ENCODE results near the gene RPTOR.

RPTOR gene

GRCh38 chr17:80665792-80666191, 121.2 kb downstream of the RPTOR start:
- TF ChIP-seq CTCF (IDR thresholded peaks at IDR 0.05; ENCODE audit: borderline replicate concordance, control extremely low read depth, extremely low read depth, insufficient read depth, missing control alignments): no peak
- no peak for DNase-seq (ENCODE audit: low spot score)
- in situ Hi-C loops (cut with MboI; ENCODE audit: low sequenced_read_pairs, unreplicated experiment): no loop called here

GRCh38 chr17:80666867-80667266, 122.2 kb downstream of the RPTOR start:
- DNase-seq (ENCODE audit: low spot score): no peak
- in situ Hi-C loops (cut with MboI; ENCODE audit: low sequenced_read_pairs, unreplicated experiment): no loop called here
- TF ChIP-seq CTCF (IDR thresholded peaks at IDR 0.05; ENCODE audit: borderline replicate concordance, control extremely low read depth, extremely low read depth, insufficient read depth, missing control alignments): no peak

- in situ Hi-C loops (cut with MboI; ENCODE audit: low sequenced_read_pairs, unreplicated experiment): no loop called here
- DNase-seq (ENCODE audit: low spot score): no peak
- no peak for TF ChIP-seq CTCF (IDR thresholded peaks at IDR 0.05; ENCODE audit: borderline replicate concordance, control extremely low read depth, extremely low read depth, insufficient read depth, missing control alignments)
Observed at GRCh38 chr17:80667462-80668277, 123.0 kb downstream of the RPTOR start.

GRCh38 chr17:80668375-80669148, 123.9 kb downstream of the RPTOR start:
- in situ Hi-C loops (cut with MboI; ENCODE audit: low sequenced_read_pairs, unreplicated experiment): no loop called here
- TF ChIP-seq CTCF (IDR thresholded peaks at IDR 0.05; ENCODE audit: borderline replicate concordance, control extremely low read depth, extremely low read depth, insufficient read depth, missing control alignments): no peak
- no peak for DNase-seq (ENCODE audit: low spot score)

GRCh38 chr17:80671039-80671824, 126.6 kb downstream of the RPTOR start:
- in situ Hi-C loops (cut with MboI; ENCODE audit: low sequenced_read_pairs, unreplicated experiment): no loop called here
- no peak for DNase-seq (ENCODE audit: low spot score)
- TF ChIP-seq CTCF (IDR thresholded peaks at IDR 0.05; ENCODE audit: borderline replicate concordance, control extremely low read depth, extremely low read depth, insufficient read depth, missing control alignments): no peak

GRCh38 chr17:80671825-80672110, 127.1 kb downstream of the RPTOR start:
- DNase-seq (ENCODE audit: low spot score): no peak
- in situ Hi-C loops (cut with MboI; ENCODE audit: low sequenced_read_pairs, unreplicated experiment): no loop called here
- no peak for TF ChIP-seq CTCF (IDR thresholded peaks at IDR 0.05; ENCODE audit: borderline replicate concordance, control extremely low read depth, extremely low read depth, insufficient read depth, missing control alignments)

All from GM13976 (cell line).